GM19240 (cell line): ENCODE results near the gene IGF2R.

Source experiments
- DNase-seq: peaks from one replicate; pipeline ENCODE4 v3.0.0; 2011; ENCODE audit warnings: low spot score; ENCODE audit not compliant: insufficient read length

Gene IGF2R

GRCh38 chr6:159973951-159974350 lies 5.1 kb downstream of the IGF2R start:
- DNase-seq: no peak

GRCh38 chr6:159974932-159975331 lies 6.0 kb downstream of the IGF2R start:
- DNase-seq: no peak

GRCh38 chr6:159976686-159977254 lies 7.9 kb downstream of the IGF2R start:
- no peak for DNase-seq

DNA sequence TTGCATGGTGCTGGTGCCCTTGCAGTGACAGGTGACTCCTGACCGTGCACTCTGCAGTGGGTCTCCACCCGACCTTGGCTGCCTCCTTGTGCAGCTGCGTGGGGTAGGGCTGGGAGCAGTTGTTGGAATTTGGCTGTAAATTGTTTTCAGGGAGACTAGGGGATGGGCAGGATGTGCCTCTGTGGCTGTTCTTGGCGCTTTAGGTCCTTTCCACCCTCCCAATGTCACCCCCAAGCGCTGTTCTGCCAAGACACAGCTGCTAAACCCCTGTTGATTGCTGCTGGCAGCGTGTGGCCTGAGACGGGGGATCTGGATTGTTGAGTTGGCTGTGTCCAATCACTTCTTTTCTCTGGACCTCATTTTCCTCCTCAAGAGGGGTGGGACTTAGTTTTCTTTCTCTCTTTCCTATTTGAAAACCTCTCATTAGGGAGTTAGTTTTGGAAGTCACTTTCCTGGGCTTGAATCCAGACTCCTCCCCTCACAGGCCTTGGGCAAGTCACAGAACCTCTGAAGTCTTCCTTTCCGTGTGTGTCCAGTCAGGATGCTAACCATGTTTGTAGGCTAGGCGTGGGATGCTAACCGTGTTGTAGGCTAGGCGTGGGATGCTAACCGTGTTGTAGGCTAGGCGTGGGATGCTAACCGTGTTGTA lies 8.5 kb downstream of the IGF2R start:
- DNase-seq: no peak

DNA sequence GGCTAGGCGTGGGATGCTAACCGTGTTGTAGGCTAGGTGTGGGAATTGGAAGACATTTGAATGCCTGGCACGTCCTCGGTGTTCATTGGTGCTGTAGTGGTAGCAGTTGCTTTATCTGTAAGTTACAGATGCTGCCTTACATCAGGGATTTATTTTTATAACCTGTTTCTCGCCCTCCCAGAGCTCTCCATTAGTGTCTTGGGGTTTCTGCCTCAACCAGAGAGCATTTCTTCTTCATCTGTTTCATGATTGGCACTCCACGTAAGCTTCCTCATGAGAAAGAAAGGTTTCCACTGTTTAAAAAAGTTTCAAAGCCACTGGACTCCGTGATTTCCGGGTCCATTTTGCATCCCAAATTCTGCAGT lies 9.0 kb downstream of the IGF2R start:
- DNase-seq: no peak

DNA sequence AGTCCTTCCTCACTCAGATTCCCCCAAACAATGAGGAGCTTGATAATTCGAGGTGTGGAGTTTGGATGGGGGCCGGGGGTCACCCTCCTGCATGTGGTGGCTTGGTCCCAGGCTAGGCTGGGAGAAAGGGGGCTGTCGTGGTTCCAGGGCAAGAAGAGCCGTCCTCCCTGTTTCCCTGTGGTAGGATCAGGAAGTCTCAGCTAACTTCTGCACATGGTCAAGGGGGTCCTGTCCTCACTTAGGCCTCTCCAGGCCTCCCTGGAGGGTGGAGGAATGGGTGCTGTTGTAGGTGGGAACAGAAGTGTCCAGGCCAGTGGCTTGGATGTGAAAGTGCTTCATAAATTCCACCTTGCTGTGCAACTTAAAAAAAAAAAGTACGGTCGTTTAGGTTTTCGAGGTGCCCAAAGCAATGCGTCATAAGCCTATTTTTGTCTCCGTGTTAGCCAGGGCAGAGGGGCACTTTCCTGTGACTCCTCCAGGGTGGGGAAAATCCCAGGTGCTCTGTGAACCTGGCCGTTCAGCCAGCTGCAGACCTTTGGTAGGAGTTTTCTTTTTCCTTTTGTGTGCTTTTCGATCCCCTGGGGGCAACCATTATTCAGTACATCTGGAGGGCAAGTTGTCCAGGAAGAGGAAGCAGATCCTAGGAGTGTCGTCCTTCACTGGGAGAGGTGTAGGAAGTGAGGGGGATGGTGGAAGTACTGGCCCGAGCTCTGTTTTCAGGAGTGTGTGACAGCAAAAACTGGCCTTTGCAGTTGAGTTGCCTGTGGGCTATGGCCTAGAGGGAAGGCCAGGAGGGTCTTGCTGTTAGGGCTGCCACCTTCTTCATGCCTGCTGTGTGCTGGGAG lies 9.6 kb downstream of the IGF2R start:
- no peak for DNase-seq

GRCh38 chr6:159979136-159979874 lies 10.4 kb downstream of the IGF2R start:
- no peak for DNase-seq

- no peak for DNase-seq
Measured at GRCh38 chr6:159980474-159980873, 11.6 kb downstream of the IGF2R start.

DNA sequence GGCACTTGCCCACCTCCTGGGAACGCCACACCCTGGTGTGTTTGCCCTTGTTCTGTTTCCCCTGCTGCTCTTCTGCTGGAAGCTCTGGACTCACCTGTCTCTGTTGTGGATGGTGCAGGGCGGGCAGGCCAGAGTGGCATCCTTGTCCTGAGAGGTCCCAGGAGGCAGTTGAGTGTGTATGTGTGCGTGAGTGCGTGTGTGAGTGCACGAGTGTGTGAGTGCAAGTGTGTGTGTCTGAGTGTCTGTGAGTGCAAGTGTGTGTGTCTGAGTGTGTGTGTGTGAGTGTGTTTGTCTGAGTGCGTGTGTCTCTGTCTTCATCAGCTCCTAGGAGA lies 12.2 kb downstream of the IGF2R start:
- no peak for DNase-seq

DNA sequence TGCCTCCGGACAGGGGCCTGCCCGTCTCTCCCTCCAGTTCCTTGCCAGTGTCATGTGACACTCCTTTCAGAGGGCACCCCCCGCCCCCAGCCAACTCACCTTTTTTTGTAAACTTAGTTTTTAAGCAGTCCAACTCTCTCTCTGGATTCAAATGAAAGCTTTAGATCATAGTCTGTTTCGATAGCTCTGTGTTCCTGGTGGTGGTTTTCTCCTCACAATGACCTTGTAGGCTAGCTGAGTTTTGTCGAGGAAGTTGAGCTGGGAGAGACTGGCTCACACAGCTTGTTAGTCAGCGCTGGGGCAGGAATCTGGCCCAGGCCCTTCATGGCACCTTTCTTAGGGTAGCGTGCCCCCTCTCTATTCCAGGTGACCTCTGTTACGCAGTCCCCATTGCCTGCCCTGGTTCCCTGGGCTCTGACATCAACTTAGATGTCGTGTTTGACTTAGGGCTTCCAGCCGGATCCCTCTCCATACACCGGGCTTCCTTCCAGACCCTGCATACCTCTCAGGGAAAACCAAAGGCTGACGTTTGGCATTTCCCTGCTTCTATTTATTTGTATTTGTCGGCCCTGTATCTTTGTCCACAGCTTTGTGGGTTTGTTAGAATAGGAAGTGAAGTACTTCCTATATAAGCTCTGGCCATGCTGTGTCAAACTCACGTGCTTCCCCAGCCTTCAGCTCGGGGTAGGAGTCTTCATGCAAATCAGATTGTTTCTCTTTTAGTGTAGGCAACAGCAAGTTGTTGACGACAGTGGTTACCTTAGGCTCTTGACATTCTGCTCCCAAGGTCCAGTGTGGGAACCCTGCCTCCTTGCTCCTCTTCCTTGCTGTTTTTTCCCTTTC lies 12.7 kb downstream of the IGF2R start:
- DNase-seq: peak; percentile 53

GRCh38 chr6:159982731-159983506 lies 14.0 kb downstream of the IGF2R start:
- no peak for DNase-seq

GRCh38 chr6:159983641-159984080 lies 14.8 kb downstream of the IGF2R start:
- no peak for DNase-seq

DNA sequence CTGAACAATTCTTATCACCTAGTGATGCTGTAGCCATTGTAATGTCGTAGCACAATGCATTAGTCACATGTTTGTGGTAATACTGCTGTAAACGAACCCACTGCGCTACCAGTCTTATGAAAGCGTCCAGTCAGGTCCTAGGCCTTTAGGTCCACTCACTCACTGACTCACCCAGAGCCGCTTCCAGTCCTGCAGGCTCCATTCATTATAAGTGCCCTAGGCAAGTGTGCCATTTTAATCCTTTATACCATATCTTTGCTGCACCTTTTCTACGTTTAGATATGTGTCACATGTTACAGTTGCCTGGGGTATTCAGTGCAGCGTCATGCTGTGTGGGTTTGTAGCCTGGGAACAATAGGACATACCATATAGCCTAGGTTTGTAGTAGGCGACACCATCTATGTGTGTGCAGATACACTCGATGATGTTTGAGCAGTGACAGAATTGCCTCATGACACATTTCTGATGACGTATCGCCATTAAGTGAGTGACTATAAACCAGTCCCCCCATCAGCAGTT lies 15.4 kb downstream of the IGF2R start:
- DNase-seq: no peak

- DNase-seq: no peak
Measured at GRCh38 chr6:159985296-159985945, 16.5 kb downstream of the IGF2R start.

DNA sequence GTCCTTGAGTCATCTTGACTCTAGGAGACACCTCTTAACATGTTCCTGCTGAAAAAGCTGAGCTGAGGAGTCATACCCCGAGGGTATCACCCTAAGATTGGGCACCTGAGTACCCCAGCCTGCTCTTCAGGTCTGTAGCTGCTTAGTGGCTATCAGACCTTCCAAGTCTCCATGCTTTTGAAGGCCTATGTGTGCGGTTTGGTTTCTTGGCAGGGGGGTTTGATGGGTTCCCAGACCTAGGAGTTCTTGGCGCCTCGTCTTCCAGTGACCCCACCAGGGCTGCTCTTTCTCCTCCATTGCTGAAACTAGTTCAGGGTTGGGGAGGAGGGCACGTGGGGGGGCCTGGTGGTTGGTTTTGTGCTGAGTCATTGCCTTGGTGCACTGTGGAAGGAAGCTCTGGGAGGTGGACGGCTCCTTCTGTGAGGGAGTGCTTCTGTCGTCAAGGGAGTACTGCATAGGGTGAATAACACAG lies 20.1 kb downstream of the IGF2R start:
- DNase-seq: no peak

- no peak for DNase-seq
Measured at GRCh38 chr6:159989492-159990480, 20.9 kb downstream of the IGF2R start.

GRCh38 chr6:159992366-159992765 lies 23.5 kb downstream of the IGF2R start:
- DNase-seq: no peak

- no peak for DNase-seq
Measured at GRCh38 chr6:159995405-159995804, 26.5 kb downstream of the IGF2R start.
